ENCODE results near the gene ODAD4.

ODAD4 gene

DNA sequence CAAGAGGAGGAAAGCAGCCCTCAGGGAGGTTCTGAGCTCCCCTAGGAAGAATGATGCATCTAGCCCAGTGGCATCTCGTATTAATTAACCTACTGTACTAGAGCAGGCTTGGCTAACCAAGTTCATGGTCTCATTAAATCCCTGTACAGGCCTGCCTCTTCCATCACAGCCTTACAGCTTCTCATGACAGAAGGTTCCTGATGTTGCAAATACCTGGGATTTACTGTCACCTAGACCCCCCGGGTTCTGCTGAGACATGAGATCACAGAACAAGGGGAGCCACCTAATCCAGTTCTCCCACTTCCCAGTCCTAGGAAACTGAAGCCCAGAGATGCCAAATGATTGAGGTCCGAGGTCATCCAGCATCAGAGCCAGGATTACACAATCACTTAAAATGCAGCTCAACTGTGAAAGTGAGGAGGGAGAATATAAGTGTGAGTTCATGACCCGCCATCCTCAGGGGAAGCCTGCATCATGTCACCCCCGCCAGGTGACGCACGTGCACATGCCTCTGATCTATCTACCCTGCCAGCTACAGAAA lies 35.6 kb upstream of the ODAD4 start:
- TF ChIP-seq, protein P1, sequence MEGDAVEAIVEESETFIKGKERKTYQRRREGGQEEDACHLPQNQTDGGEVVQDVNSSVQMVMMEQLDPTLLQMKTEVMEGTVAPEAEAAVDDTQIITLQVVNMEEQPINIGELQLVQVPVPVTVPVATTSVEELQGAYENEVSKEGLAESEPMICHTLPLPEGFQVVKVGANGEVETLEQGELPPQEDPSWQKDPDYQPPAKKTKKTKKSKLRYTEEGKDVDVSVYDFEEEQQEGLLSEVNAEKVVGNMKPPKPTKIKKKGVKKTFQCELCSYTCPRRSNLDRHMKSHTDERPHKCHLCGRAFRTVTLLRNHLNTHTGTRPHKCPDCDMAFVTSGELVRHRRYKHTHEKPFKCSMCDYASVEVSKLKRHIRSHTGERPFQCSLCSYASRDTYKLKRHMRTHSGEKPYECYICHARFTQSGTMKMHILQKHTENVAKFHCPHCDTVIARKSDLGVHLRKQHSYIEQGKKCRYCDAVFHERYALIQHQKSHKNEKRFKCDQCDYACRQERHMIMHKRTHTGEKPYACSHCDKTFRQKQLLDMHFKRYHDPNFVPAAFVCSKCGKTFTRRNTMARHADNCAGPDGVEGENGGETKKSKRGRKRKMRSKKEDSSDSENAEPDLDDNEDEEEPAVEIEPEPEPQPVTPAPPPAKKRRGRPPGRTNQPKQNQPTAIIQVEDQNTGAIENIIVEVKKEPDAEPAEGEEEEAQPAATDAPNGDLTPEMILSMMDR (IDR thresholded peaks at IDR 0.05) = no peak

DNA sequence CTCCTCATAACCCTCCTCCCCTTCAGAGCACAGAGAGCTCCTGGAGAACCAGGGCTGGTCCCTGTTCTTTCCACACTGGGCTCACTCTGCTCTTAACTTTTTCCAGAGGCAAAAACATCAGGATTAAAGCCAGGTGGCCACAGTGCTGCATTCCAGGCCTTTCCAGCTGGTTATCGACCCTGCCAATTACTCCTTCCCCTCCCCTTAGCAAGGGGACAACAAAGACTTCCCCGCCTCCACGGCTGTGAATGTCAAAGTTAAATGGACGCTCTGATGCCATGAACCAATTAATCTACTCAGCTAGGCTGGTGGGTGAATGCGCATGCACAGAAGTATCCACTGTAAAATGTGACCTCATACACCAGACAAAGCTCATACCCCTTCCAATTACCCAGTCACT lies 34.8 kb upstream of the ODAD4 start:
- TF ChIP-seq, protein P1 (IDR thresholded peaks at IDR 0.05) = no peak

DNA sequence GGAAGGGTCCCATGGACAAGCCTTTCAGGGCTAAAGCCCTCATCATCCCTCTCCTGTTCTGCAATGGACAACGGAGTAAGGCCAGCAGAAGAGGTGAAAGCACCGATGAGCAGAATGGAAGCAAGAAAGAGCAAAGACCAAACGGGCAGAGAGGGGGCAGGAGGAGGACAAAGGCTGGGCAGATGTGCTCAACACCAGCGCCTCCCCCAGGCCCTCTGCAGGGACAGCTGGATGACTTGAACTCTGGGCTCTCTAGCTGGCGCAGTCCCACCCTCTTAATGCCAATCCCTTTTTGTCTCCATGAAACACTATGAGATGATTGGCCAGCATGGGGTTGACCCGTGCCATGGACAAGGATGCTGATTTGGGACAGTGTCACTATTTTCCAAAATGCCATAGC lies 33.7 kb upstream of the ODAD4 start:
- TF ChIP-seq, protein P1 (IDR thresholded peaks at IDR 0.05) = no peak

- TF ChIP-seq, protein P1 (IDR thresholded peaks at IDR 0.05) = no peak
Observed at GRCh38 chr17:41901646-41902045, 28.8 kb upstream of the ODAD4 start.

- TF ChIP-seq, protein P1 (IDR thresholded peaks at IDR 0.05) = no peak
Observed at GRCh38 chr17:41904242-41904841, 26.1 kb upstream of the ODAD4 start.

DNA sequence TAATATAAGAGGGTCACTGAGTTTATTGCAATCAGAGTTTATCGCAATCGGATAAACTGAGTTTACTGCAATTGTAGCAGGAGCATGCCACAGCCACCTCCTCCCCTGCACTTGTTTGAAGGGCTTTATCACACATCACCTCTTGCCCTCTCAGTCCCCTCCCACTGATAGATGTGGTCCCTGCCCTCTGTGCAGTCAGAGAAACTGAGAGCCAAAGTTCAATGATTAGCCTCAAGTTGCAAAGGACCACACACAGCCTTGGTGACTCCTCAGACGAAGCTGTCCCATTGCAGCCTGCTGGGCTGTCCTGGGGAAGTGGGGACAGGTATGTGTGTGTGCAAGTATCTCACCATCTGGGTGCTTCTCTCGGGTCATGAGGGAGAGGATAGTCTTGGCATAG lies 25.2 kb upstream of the ODAD4 start:
- TF ChIP-seq, protein P1 (IDR thresholded peaks at IDR 0.05) = no peak

DNA sequence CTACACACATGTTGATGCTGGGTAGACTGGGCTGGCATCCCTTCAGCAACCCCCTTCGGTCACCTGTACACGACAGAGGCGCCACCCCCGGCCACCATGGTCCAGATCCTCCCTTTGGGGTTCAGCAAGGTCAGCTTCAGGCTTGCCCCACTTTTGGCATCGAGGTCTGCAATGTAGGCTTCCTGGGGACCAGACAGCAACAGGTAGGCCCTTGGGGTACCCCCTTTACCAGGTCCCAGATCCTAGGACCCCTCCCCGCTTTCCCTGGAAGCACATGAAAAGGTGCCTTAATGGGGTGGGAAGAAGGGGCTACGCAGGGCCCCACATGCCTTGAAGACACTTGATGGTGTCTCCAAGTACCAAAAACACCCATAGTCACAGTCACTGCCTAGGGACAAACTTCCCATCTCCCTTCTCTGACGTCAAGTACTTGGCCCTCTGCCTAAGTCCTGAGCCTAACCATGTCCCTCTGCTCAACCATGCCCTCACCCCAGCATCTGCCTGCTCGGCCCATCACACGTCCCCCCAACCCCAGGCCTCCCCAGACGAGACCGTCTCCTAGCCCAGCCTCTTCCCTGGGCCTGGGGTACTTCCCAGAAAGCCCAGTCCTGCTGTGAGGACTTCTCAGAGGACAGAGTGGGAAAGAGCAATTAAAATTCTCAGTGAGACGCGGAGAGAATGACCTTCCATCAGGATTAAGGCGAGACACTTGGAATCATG lies 23.8 kb upstream of the ODAD4 start:
- TF ChIP-seq, protein P1 (IDR thresholded peaks at IDR 0.05) = no peak

Measured in LNCAP (cell line).